NCI-H510A (cell line): ENCODE measurements around the gene LRP5.
"Not testable (repeated sequence)": the region's sequence is repeated elsewhere in the genome, so short reads cannot be mapped to it uniquely, and the experiment has no call there.

ENCODE experiments used
- DNase-seq: peaks from one replicate; lab custom pipeline; 2025; lab: John Stamatoyannopoulos, UW

The LRP5 gene

DNA sequence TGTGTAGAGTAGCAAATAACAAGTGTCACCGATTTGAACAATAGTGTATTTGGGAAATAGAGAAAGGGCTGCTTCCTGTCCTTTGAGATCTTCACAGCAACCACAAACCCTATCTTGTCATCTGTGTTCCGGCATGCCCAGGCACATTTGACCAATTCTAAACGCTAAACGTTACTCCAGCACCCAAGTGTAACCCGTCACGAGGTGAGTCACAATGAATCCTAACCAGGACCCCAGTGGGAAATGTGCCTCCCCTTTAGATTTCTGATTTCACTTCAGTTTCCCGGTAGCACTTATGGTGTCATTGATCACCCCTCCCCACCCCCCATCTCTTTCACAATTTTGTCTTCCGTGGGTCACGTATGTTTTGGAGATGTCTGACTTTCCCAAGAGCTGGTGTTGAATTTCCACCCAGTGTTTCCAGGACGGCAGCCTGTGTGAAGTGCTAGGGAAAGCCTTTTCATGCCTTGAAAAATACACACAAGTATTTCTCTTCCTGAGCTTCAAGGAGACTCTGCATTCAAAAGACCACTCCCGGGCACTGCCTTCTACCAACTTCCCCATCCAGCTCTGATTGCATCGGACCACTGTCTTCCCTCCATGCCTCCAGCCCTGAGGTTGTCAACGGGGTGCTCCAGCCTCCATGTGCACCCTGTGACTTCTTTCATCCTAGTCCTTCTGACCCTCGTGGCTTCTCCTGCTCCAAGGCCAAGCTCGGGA lies 30.1 kb upstream of the LRP5 start:
- no peak for DNase-seq

DNA sequence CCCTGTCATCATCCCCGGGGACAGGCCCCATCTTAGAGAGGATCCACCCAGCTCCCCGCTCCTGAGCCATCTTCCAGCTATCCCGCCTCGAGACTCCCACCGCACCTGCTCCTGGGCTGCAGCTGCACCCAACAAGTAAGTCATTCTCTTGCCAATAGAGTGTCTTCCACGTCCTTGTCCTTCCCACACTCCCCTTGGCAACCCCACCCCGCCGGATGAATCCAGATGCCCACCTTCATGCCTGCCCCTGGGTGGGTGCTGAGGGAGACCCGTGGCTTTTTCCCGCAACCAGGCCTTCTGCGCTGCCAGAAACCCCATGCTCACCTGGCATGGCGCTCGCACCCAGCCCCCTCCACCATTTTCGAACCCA lies 29.5 kb upstream of the LRP5 start:
- no peak for DNase-seq

DNA sequence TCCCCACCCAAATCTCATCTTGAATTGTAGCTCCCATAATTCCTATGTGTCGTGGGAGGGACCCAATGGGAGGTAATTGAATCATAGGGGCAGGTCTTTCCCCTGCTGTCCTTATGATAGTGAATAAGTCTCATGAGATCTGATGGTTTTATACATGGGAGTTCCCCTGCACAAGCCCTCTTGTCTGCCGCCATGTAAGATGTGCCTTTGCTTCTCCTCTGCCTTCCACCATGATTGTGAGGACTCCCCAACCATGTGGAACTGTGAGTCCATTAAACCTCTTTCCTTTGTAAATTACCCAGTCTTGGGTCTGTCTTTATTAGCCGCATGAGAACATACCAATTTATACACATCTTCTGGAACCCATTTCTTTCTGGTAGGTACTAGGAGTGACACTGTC lies 27.8 kb upstream of the LRP5 start:
- not testable (repeated sequence) for DNase-seq

DNA sequence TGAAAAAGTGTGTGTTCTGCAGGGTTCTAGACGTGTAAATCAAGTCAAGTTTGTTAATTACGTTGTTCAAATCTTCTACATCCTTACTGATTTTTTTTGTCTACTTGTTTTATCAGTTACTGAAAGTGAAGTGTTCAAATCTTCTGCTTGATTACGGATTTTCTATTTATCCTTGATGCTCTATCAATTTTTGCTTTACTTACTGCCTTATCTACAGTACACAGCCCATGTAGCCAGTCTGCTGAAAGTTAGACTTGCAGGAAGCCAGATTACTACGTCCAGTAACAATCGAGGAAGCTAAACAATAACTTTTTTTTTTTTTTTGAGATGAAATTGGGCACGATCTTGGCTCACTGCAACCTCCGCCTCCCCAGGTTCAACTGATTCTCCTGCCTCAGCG lies 25.0 kb upstream of the LRP5 start:
- DNase-seq: no peak

DNA sequence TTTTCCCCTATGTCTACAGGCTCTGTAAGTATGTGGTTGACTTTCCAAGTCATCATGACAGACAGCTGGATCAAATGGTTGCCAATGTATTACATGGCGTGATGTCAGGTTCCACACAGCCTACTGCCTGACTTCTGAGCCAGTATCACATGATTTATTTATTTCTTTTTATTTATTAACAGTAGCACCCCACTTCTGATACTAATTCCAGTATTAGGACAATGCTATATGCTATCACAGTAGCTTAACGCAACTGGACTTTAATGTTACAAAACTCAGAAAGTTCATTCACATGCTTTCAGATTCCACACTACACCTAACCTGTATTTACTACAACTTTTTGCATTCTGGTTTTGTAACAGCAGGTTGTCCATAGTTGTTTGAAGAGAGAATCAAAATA lies 22.9 kb upstream of the LRP5 start:
- DNase-seq: no peak

DNA sequence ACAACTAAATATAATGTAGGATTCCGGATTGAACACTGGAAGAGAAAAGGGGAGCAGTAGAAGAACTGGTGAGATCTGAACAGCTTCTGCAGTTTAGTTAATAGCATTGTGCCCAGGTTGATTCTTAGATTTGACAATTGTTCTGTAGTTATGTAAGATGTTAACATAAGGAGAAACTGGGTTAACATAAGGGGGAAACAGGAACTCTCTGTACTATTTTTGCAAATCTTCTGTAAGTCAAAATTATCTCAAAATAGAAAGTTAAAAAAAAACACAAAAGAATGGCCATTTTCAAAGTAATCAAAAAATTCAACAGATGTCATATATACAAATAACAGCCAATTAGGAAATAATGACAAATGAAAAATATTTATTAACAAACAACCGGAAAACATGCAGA lies 18.7 kb upstream of the LRP5 start:
- no peak for DNase-seq

DNA sequence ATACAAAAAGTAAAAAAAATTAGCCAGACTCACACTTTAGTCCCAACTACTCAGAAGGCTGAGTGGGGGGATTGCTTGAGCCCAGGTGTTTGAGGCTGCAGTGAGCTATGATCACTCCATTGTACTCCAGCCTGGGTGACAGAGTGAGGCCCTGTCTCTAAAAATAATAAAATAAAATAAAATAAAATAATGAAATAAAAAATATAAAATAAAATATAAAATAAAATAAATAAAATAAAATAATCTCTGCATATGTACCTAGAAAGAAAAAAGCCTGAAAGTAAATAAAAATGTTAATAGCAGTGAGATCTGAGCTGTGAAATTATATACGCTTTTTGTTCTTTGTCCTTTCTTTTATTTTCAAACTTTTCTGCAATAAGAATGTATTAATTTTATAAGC lies 17.1 kb upstream of the LRP5 start:
- DNase-seq: no peak

DNA sequence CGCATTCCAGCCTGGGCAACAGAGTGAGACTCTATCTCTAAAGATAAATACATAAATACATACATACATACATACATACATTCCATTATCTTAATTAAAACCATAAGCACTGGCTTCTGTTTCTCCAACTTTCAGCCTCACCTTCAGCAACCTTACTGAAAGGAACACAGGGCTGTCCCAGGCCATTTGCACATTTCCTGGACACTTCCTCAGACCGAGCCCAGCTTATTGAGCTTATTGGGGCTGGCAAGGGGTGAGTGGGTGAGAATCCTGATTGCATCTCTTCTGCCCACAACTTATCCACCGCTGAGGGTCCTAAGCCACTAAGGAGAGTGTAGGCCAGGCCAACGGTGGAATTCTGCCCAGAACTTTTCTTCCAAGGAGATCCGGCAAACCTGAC lies 16.5 kb upstream of the LRP5 start:
- no peak for DNase-seq

DNA sequence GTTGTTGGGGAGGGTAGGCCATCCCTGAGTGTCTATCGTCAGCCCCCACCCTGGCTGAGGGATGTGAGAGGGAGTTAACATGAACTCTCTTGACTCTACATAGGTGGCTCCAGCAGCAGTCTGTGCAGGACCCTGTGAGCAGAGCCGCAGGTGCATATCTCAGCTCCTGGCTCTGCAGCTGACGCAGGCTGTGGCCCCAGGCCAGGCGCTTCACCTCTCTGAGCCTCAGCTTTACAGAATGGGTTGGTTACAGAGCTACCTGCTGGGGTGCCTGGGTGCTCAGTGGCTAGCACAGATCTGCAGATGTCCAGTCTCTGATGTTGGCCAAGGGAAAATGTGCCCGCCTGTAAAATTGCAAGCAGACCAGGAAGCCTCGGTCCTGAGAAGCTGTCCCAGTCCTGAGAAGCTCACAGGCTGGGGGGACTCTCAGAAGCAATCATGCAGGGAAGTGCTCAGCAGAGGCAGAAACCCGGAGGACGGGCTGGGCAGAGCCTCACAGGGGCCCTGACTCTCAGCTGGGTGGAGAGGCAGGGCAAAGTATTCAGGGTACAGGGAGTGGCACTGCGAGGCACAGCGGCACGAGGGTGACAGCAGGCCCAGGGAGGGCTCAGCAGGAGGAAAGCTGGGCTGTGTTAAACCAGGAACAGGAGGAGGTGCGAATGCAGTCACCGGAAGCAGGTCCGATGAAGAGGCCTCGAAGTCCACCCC lies 15.9 kb upstream of the LRP5 start:
- DNase-seq: no peak

DNA sequence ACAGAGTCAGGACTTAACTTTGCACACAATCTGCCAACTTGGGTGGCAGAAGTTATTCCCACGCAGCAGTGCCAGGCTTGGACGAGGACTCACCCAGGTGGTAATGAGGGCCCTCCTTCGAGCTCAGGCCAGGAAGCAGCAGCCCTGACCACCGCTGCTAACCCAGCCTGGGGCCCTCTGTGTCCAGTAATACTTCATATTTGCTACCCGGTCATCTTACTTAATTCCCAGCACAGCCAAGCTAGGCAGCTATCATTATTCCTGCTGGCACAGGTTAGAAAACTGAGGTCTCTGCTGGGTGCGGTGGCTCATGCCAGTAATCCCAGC lies 15.4 kb upstream of the LRP5 start:
- DNase-seq: no peak

DNA sequence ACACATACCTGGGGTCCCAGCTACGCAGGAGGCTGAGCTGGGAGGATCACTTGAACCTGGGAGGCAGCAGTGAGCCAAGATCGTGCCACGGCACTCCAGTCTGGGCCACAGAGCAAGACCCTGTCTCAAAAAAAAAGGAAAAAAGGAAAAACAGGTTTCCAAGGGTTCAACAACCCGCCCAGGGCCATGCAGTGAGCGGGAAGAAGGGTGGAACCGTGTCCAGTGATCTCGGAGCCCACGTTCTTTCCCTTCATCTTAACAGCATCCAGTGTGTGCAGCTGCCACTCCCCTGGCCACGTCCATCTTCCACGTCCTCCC lies 14.9 kb upstream of the LRP5 start:
- DNase-seq: no peak

DNA sequence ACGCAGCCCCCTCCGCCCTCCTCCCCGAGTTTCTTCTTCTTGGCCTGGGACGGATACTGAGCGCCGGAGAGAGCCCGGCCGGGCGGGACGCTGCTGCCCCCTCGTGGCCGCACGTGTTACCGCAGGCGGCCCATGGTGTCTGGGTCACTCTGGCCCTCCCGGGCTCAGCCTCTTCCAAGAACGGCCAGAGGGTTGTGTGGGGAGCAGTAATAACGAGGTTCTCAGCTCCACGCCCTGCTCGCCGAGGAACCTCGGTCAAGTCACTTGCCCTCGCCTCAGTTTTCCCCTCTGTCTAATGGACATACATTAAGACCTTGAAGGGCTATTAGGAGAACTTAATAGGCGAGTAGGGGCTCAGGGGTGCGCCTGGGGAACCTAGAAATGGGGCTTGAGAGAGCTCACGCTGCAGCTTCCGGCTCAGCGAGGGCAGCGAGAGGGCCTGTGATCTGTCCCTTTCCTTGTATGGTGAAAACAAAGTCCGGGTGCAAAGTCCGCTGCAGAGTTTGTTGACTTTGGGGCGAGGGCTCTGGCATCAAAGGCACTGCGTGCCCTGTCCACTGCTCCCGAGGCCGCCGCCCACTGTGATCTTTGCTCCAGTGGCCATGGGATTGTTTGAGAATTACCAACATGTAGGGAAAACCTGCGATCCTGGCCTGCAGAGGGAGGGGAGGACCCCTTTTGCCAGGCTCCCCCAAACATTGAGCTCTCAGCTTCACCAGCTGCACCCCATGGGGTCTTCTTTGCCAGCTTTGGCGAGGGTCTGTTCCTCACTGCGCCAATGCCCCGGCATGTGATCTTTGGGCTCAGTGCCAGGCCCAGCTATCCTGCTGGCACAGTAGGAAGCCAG lies 14.4 kb upstream of the LRP5 start:
- peak; percentile 34 for DNase-seq

DNA sequence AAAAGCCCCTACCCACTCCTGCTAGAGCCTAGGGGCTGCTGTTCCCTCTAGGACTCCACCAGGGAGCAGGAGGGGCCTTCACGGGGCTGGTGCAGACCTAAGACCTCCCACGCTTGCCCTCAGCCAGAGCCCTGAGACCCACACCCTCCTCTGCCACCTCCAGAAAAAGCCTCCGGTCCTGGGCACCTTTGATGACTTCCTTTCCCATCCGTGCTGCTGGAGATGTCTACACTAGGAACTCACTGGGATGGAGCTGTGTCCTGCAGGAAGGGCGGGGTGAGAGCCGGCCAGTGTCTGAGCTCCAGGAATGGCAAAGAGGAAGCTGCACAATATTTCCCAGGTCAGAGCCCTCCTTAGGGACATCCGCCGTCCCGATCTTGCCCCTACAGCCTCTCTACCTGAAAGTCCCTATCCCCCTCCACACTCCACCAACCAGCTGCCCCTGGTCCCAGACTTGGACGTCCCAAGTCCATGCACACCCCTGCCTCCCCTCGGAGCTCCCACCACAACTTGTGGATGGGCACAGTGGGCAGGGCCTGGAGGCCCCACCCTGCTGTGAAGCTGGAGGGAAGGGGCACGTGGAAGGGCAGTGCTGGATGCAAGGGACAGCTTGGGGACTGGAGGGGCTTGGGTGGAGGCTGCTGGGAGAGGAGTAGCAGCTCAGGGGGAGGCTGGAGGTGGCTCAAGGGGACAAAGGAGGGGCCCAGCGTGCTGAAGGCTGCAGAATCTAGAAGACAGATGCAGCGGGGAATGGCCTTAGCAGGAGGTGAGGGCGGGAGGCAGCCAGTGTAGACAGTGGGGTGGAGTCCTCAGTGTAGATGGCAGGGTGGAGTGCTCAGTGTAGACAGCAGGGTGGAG lies 13.5 kb upstream of the LRP5 start:
- DNase-seq: no peak

DNA sequence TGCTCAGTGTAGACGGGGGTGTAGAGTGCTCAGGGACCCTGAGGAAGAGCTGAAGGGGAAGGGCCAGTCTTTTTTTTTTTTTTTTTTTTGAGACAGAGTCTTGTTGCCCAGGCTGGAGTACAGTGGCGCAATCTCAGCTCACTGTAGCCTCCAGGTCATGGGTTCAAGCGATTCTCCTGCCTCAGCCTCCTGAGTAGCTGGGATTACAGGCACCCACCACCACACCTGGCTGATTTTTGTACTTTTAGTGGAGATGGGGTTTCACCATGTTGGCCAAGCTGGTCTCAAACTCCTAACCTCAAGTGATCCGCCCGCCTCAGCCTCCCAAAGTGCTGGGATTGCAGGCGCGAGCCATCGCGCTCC lies 12.9 kb upstream of the LRP5 start:
- not testable (repeated sequence) for DNase-seq

DNA sequence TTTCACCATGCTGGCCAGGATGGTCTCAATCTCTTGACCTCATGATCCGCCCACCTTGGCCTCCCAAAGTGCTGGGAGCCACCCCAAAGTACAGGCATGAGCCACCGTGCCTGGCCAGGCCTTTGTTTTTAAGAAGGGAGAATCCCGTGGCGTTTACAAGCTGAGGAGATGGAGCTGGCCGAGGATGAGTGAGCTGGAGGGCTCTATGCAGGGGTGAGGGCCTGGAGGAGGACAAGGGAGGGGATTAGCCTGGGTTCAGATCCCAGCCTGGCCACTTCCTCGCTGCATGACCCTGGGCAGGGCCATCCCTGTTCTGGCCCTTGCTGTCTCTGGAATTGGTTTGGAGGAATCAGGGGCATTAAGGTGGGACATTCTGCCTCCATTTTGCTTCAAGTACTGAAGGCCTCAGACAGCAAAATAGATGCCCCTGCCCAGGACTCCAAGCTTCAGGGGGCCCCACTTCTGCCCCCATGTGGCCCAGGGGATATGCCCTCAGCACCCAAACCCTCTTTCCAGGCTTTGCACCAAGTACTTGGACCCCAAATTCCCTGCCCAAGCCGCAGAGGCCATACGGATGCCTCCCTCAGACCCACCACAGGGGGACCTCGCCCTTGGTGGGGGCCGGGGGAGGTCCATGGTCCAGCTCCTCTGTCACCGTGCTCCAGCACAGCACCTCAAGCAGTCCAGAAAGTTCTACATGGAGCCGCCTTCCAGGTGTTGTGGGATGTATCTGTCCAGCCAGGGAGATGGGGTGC lies 12.1 kb upstream of the LRP5 start:
- no peak for DNase-seq

DNA sequence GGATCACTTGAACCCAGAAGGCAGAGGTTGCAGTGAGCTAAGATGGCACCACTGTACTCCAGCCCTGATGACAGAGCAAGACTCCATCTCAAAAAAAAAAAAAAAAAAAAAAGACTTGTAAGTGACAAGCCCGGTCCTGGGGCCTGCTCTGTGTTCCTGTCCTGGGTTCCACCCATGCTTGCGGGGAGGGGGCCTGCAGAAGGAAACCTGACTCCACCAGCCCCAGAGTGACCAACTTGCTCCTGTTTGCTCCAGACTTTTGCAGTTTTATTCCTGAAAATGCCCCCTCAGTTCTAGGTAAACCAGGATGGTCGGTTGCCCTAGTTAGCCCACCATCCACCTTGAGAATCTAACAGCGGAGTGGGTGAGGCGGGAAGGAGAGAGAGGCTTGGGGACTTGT lies 10.1 kb upstream of the LRP5 start:
- no peak for DNase-seq

DNA sequence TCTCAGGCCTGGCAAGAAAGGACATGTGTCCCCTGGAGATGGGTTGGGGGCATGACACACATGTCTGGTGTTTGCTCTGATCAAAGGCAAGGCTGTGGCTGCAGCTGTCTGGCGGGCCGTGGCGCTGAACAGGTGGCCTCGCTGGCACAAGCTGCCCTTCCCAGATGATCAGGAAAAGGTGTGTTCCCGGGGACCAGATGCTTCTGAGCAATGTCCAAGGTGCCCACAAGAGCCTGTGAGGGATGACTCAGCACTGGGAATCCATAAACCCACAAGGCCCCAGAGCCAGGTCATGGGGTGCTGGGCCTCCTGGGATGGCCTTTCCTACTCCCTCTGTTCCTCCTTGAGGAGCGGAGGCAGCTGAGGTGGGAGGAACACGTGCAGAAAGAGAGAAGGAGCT lies 9.7 kb upstream of the LRP5 start:
- DNase-seq: peak; percentile 87

DNA sequence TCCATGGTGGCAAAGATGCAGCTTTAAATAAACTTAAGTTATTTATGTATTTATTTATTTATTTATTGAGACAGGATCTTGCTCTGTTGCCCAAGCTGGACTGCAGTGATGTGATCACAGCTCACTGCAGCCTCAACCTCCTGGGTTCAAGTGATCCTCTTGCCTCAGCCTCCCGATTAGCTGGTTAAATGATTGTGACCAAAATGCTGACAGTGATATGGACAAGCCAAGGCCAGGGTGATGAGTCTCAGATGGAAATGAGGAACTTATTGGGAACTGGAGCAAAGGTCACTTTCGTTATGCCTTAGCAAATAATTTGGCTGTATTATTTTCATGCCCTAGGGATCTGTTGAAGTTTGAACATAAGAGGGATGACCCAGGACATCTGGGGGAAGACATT lies 9.3 kb upstream of the LRP5 start:
- no peak for DNase-seq

DNA sequence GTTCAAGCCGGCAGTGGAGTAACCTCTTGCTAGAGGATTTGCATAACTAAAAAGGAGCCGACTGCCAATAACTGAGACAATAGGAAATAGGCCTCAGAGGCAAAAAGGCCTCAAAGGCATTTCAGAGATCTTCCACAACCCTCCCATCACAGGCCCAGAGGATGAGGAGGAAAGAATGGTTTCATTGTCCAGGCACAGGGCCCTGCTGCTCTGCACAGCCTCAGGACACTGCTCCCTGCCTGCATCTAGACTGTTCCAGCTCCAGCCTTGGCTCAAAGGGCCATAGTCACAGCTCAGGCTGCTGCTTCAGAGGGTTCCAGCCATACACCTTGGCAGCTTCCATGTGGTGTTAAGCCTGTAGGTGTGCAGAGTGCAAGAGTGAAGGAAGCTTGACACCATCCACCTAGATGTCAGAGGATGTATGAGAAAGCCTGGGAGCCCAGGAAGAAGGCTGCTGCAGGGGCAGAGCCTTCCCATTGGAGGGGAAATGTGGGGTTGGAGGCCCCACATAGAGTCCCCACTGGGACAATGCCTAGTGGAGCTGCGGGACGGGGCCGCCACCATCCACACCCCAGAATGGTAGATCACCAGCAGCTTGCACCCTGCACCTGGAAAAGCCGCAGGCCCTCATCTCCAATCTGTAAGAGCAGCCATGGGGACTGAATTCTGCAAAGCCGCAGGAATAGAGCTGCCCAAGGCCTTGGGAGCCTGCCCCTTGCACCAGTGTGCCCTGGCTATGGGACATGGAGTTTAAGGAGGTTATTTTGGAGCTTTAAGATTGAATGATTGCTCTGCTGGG lies 8.2 kb upstream of the LRP5 start:
- DNase-seq: no peak

DNA sequence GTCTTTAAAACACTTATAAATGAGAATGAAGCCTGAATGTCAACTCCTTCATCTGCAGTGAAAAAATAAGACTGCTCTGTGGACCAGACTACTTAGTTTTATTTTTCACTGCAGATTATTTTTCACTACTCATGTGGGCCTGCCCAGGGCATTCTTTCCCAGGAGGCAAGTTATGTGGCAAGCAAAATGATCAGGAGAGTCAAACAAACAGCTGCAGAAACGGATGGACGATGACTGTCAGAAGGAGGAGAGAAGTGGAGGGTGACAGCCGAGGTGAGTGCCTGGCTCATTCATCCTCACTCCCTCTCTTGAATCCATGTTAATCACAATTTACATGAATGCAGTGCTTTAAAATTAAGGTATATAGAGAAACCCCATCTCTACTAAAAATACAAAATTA lies 5.8 kb upstream of the LRP5 start:
- no peak for DNase-seq

DNA sequence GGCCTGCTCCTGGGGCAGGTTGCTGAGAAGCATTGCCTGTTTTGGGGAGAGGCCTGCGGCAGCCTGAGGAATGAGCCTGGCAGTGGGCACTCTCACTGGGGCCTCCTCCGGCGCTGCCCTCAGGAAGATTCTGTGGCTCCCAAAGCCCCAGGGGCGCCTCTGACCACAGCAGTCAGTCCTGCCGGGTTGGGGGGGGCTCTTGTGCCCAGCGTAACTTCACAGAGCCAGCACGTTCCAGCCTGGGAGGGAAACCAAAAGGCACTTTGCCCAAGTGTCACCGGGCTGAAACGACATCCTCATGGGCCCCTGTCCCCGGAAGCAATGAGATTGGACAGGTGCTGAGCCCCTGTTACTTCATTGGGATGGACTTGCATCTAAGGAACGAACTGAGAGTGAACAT lies 4.3 kb upstream of the LRP5 start:
- no peak for DNase-seq
